NT2/D1 (cell line): ENCODE results near the gene TCAP.
"Not testable (repeated sequence)": the region's sequence is repeated elsewhere in the genome, so short reads cannot be mapped to it uniquely, and the experiment has no call there.

Experiments
- DNase-seq: peaks from one replicate; pipeline ENCODE4 v3.0.0-alpha.2; 2011; ENCODE audit warnings: low read depth, low spot score
- H3K27me3 ChIP-seq: 2 replicates; pipeline ENCODE4 v1.6.0; 2011; ENCODE audit warnings: mild to moderate bottlenecking; ENCODE audit not compliant: insufficient read length, insufficient read depth
- H3K36me3 ChIP-seq: 2 replicates; pipeline ENCODE4 v1.6.1; 2011; ENCODE audit warnings: mild to moderate bottlenecking, low read length, mixed read lengths; ENCODE audit not compliant: insufficient read depth, insufficient read length
- H3K4me1 ChIP-seq: 2 replicates; pipeline ENCODE4 v1.5.1; 2011; ENCODE audit not compliant: insufficient read depth, insufficient read length
- H3K4me3 ChIP-seq: 2 replicates; pipeline ENCODE4 v1.5.1; 2011; ENCODE audit warnings: low read depth; ENCODE audit not compliant: insufficient read length
- H3K9ac ChIP-seq: 2 replicates; pipeline ENCODE4 v1.6.0; 2011; ENCODE audit warnings: low read depth; ENCODE audit not compliant: insufficient read length
- H3K9me3 ChIP-seq: 2 replicates; pipeline ENCODE4 v1.5.1; 2011; ENCODE audit warnings: mild to moderate bottlenecking, low read length; ENCODE audit not compliant: insufficient read depth
- SUZ12 ChIP-seq: IDR thresholded peaks from 2 replicates; pipeline ENCODE4 v1.6.1; 2011; ENCODE audit not compliant: insufficient read length, insufficient read depth; ENCODE audit errors: extremely low read depth
- YY1 ChIP-seq: IDR thresholded peaks from 2 replicates; pipeline ENCODE4 v1.6.1; 2011; ENCODE audit not compliant: insufficient read length, insufficient read depth
- ZNF274 ChIP-seq: IDR thresholded peaks from 2 replicates; pipeline ENCODE4 v1.6.1; 2011; ENCODE audit warnings: mild to moderate bottlenecking, low read depth, low read length

Gene TCAP

DNA sequence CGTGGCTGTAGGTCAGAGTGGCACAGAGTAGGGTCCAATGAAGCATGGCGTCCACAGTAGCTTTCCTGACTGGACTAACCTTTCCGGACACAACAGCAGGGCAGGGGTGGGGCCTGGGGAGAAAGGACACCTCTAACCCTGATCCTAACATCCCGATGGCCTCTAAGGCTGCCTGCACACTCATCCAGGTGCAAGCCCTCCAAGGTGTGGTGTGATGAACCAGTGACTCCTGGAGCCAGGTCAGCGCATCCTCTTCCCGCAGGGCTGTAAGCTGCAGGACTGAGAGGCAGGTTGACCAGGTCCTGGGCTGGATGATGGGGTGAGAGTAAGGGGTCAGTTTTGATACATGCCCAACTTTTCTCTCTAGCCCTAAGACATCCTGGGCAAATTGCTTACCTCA lies 31.6 kb downstream of the TCAP start:
- no peak for TF ChIP-seq SUZ12
- no peak for TF ChIP-seq ZNF274
- no peak for TF ChIP-seq YY1
- no peaks in the 10 kb centered on the region for H3K27me3 ChIP-seq
- H3K9ac ChIP-seq: peak overlapping the region; percentile 4
- peaks cover 31% of the 10 kb centered on the region for H3K4me1 ChIP-seq
- DNase-seq: no peak
- peaks cover under 1% of the 10 kb centered on the region for H3K36me3 ChIP-seq
- no peak overlapping the region for H3K4me3 ChIP-seq
- no peaks in the 10 kb centered on the region for H3K9me3 ChIP-seq

DNA sequence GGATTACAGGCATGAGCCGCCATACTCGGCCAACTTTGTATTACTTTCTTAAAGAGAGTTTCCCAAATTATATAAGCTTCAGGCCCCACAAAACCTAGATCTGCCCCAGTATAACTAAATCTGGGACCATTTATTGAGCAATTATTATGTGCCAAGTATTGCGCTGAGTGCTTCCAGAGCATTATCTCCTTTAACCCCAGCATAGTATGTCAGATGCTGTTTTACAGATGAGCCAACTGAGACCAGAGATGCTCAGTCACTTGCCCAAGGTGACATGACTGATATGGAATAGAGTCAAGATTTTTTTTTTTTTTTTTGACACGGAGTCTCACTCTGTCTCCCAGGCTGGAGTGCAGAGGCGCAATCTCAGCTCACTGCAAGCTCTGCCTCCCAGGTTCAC lies 32.8 kb downstream of the TCAP start:
- no peak for DNase-seq
- no peak overlapping the region for H3K4me3 ChIP-seq
- no peaks in the 10 kb centered on the region for H3K27me3 ChIP-seq
- H3K4me1 ChIP-seq: peaks cover 35% of the 10 kb centered on the region
- H3K9me3 ChIP-seq: no peaks in the 10 kb centered on the region
- TF ChIP-seq SUZ12 (no peak), YY1 (no peak), ZNF274 (no peak)
- no peak overlapping the region for H3K9ac ChIP-seq
- peaks cover 5% of the 10 kb centered on the region for H3K36me3 ChIP-seq

DNA sequence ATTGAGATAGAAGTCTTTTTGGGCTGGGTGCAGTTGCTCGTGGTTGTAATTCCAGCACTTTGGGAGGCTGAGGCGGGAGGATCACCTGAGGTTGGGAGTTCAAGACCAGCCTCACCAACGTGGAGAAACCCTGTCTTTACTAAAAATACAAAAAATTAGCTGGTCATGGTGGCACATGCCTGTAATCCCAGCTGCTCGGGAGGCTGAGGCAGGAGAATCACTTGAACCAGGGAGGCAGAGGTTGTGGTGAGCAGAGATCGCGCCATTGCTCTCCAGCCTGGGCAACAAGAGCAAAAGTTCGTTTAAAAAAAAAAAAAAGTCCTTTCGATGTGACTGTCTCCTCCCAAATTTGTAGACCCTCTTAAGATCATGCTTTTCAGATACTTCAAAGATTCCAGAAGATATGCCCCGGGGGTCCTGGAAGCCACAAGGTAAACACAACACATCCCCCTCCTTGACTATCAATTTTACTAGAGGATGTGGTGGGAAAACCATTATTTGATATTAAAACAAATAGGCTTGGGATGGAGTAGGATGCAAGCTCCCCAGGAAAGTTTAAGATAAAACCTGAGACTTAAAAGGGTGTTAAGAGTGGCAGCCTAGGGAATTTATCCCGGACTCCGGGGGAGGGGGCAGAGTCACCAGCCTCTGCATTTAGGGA lies 34.1 kb downstream of the TCAP start:
- peak overlapping the region; percentile 69 for H3K4me3 ChIP-seq
- peaks cover 37% of the 10 kb centered on the region for H3K4me1 ChIP-seq
- peak overlapping the region; percentile 90 for H3K9ac ChIP-seq

DNA sequence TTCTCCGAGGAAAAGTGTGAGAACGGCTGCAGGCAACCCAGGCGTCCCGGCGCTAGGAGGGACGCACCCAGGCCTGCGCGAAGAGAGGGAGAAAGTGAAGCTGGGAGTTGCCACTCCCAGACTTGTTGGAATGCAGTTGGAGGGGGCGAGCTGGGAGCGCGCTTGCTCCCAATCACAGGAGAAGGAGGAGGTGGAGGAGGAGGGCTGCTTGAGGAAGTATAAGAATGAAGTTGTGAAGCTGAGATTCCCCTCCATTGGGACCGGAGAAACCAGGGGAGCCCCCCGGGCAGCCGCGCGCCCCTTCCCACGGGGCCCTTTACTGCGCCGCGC lies 34.6 kb downstream of the TCAP start, which contains the start of gene ERBB2:
TSS of gene ERBB2 (plus strand) at position 247 of the 330 bp plus-strand sequence. CDS start 175 bp downstream, outside the sequence.
- Histone ChIP-seq H3K4me1 (peaks cover 36% of the 10 kb centered on the region), H3K27me3 (no peaks in the 10 kb centered on the region), H3K9me3 (no peaks in the 10 kb centered on the region), H3K9ac (peak within 1 kb of the TSS; percentile 90), H3K36me3 (peaks cover 13% of the 10 kb centered on the region), H3K4me3 (peak within 1 kb of the TSS; percentile 69)
- TF ChIP-seq ZNF274: no peak
- TF ChIP-seq YY1: no peak
- peak; percentile 65 for DNase-seq

More for the DNA sequence above, 34.1 kb downstream of the TCAP start:
- H3K27me3 ChIP-seq, H3K9me3 ChIP-seq, DNase-seq: not testable (repeated sequence)
- H3K36me3 ChIP-seq: peaks cover 13% of the 10 kb centered on the region

DNA sequence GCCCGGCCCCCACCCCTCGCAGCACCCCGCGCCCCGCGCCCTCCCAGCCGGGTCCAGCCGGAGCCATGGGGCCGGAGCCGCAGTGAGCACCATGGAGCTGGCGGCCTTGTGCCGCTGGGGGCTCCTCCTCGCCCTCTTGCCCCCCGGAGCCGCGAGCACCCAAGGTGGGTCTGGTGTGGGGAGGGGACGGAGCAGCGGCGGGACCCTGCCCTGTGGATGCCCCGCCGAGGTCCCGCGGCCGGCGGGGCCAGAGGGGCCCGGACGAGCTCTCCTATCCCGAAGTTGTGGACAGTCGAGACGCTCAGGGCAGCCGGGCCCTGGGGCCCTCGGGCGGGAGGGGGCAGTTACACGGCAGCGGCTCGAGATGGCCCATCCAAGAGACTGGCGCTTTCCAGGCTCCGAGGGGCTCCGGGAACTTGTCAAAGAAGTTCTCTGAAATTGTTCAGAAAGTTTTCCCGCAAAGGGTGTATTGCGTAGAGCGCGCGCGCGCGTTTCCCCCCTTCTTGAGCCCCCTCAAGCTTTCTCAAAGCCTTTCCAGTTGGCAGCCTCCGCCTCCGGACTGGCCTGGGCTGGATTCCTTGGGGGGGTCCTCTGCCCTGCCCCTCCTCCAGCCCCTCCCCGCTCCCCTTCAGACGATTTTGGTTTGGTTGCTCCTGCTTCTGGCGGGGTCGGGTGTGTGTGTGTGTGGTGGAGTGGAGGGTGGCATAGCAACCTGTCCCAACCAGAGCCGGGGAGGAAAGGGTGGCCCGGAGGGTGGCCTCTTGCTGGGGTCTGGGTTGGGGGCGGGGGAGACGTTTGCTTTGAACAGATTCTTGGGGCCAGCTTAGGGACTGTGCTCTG lies 35.2 kb downstream of the TCAP start:
- DNase-seq: no peak
- TF ChIP-seq SUZ12 (no peak), YY1 (no peak), ZNF274 (no peak)
- no peaks in the 10 kb centered on the region for H3K9me3 ChIP-seq
- H3K9ac ChIP-seq: peak overlapping the region; percentile 90
- peaks cover 35% of the 10 kb centered on the region for H3K4me1 ChIP-seq
- H3K36me3 ChIP-seq: peaks cover 13% of the 10 kb centered on the region
- peak overlapping the region; percentile 69 for H3K4me3 ChIP-seq
- no peaks in the 10 kb centered on the region for H3K27me3 ChIP-seq

DNA sequence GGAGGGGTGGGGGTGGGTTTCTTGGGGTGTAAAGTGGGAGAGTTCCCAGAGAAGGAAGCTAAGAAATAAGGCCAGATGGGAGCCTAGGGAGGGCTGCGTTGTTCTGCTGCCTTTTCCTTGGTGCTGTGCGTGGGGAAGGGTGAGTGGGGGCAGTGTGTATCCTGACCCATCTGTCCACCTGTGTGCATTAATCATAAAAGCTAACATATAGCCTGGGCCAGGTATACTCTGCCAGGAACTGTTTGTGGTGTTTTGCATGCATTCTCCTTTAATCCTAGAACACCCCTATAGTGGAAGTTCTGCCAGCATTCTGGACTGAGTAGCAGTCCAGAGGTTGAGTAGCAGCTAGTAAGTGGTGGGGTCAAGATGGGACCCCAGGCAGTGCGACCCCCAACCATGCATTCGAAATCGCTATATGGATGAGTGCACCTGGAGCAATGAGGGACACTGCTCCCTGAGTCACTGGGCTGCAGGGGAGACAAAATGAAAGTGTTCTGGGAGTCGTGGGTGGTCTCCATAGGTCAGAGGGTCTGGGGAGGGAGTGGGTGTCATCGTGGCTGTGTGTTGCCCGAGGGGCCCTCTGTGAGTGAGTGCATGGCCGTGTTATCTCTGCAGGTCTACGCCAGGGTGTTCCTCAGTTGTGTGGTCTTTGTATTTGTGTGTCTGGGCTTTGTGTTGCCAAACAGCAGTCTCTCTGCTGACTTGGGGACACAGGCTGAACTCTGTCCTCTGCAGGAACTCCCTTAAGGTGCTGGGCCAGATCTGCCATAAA lies 36.0 kb downstream of the TCAP start:
- Histone ChIP-seq H3K36me3 (peaks cover 19% of the 10 kb centered on the region), H3K4me3 (peak overlapping the region; percentile 69), H3K4me1 (peaks cover 35% of the 10 kb centered on the region), H3K9ac (peak overlapping the region; percentile 90), H3K9me3 (no peaks in the 10 kb centered on the region), H3K27me3 (no peaks in the 10 kb centered on the region)
- DNase-seq: no peak
- TF ChIP-seq ZNF274 (no peak), SUZ12 (no peak), YY1 (no peak)
